HG03575 (cell line): ENCODE measurements around the gene SIPA1L3.
"Not testable (repeated sequence)": the region's sequence is repeated elsewhere in the genome, so short reads cannot be mapped to it uniquely, and the experiment has no call there.

Source experiments
- ATAC-seq: cut with Tn5 transposase; IDR thresholded peaks from one replicate; pipeline ENCODE4 v1.9.1; 2021; ENCODE audit not compliant: unreplicated experiment, insufficient number of reproducible peaks, low FRiP score; ENCODE audit errors: extremely low read depth

SIPA1L3 gene

DNA sequence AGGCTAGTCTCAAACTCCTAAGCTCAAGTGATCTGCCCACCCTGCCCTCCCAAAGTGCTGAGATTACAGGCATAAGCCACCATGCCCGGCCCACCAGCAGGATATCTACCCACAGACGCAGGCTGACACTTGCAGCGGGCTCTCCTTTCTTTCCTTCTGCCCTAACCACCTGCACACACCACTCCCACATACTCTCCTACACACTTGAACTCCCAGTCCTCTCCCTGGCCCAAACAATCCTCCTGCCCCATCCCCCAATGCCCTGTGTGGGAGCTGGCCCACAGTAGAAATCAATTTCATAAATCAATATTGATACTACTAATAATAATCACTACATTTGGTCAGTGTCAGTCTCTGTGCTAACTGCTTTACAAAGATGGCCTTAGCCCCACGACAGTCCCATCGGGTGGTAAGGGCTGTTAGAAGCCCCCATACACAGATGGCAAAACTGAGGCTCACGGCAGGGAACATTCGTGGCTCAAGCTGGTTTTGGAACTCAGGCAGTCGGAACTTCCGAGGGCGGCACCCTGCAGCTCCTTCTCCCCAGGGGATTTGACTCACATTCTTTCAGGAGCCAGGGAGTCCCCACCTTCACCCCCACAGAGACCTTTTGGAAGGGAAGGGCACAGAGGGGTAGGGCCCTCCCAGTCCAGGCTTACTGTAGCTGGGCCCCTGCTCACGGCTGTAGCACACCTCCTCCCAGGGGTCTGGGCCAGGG, 320.4 kb downstream of the SIPA1L3 start:
- no peak for ATAC-seq

DNA sequence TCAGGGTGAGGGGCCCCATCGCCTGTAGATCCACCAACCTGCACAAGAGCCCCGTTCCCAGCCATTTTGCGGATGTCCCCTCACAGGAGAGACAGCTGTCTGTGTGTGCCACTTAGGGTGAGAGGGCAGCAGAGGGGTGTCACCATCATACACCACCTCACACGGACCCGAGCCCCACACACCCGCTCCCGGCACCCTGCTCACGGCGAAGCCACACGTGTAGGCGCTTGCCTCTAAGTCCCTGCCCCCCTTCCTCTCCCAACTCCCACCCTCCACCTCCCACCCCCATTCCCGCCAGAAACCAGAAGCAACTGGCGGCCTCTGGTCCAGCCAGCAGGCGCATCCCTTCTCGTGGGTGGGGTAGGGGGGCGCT, 321.0 kb downstream of the SIPA1L3 start:
- ATAC-seq, result no peak

DNA sequence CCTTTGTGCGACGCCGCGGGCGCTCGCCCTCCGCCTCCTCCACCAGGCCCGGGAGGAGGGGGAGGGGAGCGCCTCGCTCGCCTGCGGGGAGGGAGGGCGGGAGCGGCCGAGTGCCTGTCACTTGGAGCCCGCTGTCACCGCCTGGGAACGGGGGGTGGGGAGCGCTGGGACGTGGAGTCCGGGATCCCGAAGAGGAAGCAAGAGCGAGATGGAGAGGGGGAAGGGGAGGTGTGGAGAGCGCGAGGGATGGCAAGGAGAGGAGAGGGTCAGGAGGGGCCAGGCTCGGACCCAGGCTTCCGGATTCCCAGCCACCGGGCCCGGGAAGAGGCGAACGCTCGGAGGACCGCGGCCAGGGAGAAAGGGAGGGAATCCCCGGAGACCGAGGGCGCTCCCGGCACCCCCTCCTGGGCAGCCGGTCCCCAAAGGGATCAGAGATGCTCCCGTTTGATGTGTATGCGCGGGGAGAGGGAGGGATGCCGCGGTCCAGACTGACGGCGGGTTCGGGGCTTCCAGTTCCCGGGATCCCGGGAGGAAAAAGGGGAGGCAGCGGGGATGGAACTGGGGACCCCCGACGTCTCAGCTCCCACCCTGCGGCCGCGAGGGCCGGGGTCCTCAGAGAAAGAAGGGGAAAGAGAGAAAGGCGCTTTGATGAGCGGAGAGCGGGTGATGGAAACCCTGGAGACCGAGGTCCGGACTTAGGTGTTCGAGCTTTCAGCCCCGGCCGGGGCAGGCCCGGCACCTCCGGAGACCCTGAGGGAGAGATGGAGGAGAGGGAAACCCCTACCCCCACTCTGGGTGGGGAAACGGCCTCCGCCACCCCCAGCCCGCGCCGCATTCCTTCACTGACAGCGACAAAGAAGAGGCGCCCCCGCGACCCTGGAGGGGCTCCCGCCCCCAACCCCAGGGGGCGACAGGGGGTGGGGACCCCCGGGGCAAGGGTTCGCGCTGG, 321.8 kb downstream of the SIPA1L3 start:
- no peak for ATAC-seq

GRCh38 chr19:38229585-38230073, 322.6 kb downstream of the SIPA1L3 start:
- no peak for ATAC-seq

- ATAC-seq, result not testable (repeated sequence)
These were observed 323.6 kb downstream of the SIPA1L3 start for GRCh38 chr19:38230506-38231133.

DNA sequence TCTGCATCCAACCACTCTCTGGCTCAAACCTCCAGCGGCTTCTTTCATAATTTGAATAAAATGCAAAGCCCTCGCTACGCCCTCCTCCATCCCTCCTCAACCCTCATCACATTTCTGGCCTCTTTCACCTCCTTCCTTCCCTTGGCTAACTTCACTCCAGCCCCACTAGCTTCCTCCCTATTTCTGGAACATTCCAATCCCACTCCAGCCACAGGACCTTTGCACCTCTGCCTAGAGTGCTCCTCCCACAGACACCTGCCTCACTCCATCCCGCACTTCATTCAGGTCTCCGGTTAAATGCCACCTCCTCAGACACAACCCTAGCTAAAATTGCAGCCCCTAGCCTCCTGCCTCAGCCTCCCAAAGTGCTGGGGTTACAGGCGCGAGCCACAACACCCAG, 324.9 kb downstream of the SIPA1L3 start:
- no peak for ATAC-seq

DNA sequence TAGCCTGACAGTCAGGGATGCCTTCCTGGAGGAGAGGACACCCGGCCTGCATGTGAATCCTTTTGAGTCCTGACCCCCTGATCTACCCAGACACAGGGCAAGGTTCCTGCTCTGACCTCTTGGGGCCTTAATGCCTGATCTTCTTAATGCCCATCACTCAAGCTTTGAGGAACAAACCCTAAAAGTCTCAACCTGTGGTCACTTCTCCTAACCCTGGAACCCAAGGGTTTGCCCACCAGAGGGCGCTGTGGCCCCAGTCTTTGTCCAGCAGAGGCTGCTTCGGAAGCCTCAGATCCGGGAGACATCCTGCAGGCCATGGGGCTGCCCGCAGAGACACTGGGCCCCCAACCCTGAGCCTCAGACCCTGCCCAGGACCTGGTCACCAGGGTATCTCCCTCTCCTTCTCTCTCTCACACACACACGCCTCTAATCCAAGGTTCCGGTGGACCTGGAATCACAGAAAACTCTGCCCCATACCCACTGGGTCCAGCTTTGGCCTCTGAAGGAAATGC, 326.8 kb downstream of the SIPA1L3 start:
- ATAC-seq, result no peak

- no peak for ATAC-seq
These were observed 327.6 kb downstream of the SIPA1L3 start for GRCh38 chr19:38234615-38235014.

DNA sequence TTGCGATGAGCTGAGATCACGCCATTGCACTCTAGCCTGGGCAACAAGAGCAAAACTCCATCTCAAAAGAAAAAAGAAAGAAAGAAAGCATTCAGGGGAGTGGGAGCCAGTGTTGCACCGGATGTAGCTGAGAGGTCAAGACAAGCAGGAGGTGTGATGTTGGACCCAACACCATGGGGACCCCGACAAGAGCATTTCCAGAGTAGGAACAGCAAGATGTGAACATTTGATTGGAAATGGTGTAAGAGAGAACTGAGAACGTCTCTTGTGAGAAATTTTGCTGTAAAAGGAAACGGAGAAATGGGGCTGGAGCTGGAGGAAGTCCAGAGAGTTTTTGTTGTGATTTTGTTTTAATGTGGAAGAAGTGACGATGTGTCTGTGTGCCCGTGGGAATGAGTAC, 332.8 kb downstream of the SIPA1L3 start:
- no peak for ATAC-seq

- no peak for ATAC-seq
These were observed 336.3 kb downstream of the SIPA1L3 start for GRCh38 chr19:38243279-38243673.

GRCh38 chr19:38245826-38246498, 339.0 kb downstream of the SIPA1L3 start:
- ATAC-seq, result no peak

DNA sequence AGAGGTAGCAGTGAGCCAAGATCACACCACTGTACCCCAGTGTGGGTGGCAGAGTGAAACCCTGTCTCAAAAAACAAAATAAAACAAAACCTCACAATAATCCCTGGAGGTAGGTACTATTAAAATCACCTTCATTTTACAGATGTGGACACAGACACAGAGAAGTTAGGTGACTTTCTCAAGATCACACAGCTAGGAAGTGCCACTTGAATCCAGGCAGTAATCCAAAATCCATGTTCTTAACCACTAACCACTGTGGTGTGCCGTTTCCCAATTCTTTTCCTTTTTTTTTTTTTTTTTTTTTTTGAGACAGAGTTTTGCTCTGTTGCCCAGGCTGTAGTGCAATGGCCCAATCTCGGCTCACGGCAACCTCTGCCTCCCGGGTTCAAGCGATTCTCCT, 340.1 kb downstream of the SIPA1L3 start:
- ATAC-seq, result no peak

- no peak for ATAC-seq
These were observed 340.8 kb downstream of the SIPA1L3 start for GRCh38 chr19:38247734-38248268.

DNA sequence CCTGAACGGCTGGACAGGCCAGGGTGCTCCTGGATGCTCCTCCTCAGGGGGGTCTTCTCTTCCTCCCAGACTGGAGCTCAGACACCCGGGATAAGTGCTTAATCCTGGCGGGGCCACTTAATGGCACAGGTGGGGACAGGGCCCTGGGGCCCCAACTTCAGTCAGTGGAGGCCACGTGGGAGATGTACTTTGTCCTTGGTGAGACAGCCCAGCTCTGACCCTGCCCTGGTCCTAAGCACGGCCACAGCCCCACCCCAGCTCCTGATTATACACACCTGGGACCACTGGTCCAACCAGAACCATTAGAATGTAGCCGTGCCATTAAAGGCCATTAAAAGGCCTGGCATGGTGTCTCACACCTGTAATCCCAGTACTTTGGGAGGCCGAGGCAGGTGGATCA, 341.4 kb downstream of the SIPA1L3 start:
- no peak for ATAC-seq

DNA sequence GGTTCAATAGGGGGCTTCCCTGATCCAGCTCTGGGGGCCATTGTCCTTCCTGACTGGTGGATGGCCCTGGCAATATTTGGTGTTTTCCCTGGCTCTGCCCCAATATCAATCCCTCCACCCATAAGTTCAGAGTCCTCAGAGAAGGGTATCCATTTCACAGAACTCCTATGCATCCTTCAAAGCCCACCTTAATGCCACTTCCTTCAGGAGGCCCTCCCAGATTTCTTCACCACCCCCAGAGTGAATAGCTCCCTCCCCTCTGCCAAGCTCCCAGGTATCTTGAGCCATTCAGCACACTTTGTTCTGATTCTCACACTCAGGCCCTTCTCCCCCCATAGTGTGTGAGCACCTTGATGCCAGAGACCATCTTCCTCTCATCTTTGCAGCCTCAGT, 343.4 kb downstream of the SIPA1L3 start:
- ATAC-seq, result no peak

DNA sequence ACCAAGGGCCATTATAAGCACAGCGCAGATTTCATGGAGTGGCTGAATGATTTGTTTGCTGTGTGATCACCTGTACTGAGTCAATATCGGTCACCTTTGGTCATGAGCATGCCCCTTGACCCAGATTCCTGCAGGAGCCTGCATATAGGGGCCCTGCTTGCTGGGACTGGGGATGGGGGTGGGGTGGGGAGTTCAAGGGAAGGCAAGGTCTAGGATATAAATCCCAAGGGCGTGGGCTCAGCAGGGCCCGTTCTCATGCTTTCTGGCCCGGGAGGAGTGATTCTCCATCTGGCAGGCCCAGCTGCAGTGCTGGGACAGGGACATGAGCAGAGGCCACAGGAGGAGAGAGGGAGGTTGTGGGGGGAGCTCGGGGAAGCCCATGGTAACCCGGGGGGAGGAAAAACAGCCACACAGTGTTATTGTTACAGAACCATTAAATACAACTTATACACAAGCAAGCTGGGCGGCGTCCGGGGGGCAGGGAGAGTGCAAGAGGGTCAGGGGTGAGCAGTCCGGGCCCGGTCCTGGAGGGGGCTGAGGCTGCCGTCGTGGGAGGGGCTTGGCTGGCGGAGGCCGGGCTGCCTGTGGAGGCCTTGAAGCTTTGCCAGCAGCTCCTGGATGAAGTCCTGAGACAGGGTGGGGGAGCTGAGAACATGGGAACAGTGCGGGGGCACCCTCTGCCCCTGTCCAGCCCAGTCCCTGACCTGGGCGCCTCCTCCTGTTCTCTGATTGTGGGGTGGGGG, 344.0 kb downstream of the SIPA1L3 start:
- no peak for ATAC-seq

DNA sequence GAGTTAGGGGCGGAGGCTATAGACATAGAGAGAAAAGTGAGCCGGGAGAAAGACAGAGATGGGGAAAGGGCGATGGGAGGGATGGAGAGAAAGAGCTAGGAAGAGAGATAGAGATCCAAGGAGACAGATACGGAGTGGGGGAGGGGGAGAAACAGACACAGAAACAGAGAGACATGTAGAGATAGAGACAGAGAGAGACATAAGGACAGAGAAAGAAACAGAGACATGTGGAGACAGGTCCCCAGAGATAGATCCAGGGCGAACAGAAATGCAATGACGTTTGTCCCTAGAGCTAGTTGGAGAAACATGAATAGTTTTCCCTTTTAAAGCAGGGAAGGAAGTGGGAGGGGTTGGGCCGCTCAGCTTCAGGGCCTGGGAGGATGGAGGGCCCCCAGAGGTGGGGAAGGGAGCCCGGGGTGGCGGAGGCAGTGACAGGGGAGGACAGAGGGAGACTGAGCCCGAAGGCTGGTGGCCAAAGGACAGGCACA, 344.6 kb downstream of the SIPA1L3 start:
- no peak for ATAC-seq

GRCh38 chr19:38252385-38252784, 345.4 kb downstream of the SIPA1L3 start:
- no peak for ATAC-seq
